ENCODE measurements around the gene ADCY4. TPM values are rescaled to one million over a fixed set of nuclear protein-coding genes. Genes with fewer than 3 reads are reported as not detected.

The ADCY4 gene
- total and polyA plus RNA-seq, 2 of the 13 experiments (the other 11 are each of a cell fraction or from before 2014, with no cell fraction given): 0.03 TPM; not detected in 1

DNA sequence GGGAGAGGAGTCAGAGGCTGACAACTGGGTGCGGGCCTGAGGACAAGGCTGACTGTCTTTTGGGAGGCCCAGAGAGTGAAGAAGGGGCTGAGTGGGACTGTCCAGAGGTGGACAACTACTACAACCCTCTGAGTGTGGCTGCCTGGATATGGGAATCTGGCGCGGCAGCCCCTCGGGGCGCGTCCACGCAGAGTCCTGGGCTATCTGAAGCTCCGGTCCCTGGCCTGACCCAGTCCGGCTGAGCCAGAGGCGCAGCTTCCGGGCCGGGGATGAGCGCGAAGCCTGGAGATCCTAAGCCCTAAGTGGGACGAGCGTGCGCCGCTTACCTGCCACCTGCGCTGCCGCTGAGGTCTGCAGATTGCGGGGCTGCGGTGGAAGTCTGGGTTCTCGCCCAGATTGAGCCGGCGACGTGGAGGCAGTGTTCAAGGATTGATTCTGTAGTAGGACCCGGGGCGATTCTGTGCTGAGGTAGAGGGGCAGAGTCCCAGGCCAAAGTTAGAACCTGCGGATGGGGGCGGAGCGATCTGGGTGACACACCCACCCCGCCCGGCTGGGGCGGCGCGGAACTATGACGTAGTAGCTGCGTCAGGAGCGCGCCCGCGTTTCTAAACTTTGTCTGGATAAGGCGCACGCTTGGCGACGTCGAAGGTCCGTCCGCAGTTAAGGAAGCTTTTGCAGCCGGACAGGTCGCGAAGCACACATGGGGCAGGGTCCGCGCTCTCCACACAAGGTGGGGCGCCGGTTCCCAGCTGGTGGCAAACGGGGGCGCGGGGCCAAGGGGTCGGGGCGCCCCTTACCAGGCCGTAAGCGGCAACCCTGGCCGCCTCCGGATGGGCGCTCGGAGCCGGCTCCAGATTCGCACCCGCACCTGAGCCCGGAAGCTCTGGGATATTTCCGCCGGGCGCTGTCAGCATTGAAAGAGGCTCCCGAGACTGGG is 35.3 kb downstream of the ADCY4 start, which contains the start of the genes DHRS1 and NOP9 (continued):
- no peak for TF ChIP-seq ZNF672 (CRISPR knock-in tag; IDR thresholded peaks at IDR 0.05)
- 0 out of 2 replicates have a peak, but pooled peaks have one; percentile 80 for TF ChIP-seq ZNF484 (CRISPR knock-in tag; IDR thresholded peaks at IDR 0.05; ENCODE audit: borderline replicate concordance, low read depth)
- peak; percentile 95 for TF ChIP-seq THAP11 (CRISPR knock-in tag; IDR thresholded peaks at IDR 0.05)
- peak; percentile 99 for TF ChIP-seq KDM2A (CRISPR knock-in tag; IDR thresholded peaks at IDR 0.05; ENCODE audit: borderline replicate concordance, low read depth)
- peak; percentile 99 for TF ChIP-seq ZNF350 (CRISPR knock-in tag; IDR thresholded peaks at IDR 0.05; ENCODE audit: borderline replicate concordance, low read depth)
- peak; percentile 71 for TF ChIP-seq TFE3 (CRISPR knock-in tag; IDR thresholded peaks at IDR 0.05)
- peak; percentile 66; the same call in 1 of the 2 replicates for TF ChIP-seq MATR3 (CRISPR knock-in tag; IDR thresholded peaks at IDR 0.05)
- peak; percentile 48; the same call in 1 of the 2 replicates for TF ChIP-seq KLF13 (CRISPR knock-in tag; IDR thresholded peaks at IDR 0.05)
- TF ChIP-seq ZNF24 (IDR thresholded peaks at IDR 0.05): no peak
- peak; percentile 67; the same call in 1 of the 2 replicates for TF ChIP-seq NCOR1 (IDR thresholded peaks at IDR 0.05; ENCODE audit: borderline replicate concordance, low read length)
- peak; percentile 97 for TF ChIP-seq ZNF816 (CRISPR knock-in tag; IDR thresholded peaks at IDR 0.05; ENCODE audit: borderline replicate concordance)
- TF ChIP-seq AKAP8 (CRISPR knock-in tag; IDR thresholded peaks at IDR 0.05): peak; percentile 96
- TF ChIP-seq ZNF670 (CRISPR knock-in tag; IDR thresholded peaks at IDR 0.05; ENCODE audit: borderline replicate concordance): peak; percentile 92; the same call in 1 of the 2 replicates
- TF ChIP-seq DMTF1 (CRISPR knock-in tag; IDR thresholded peaks at IDR 0.05): peak; percentile 27; the same call in 1 of the 2 replicates
- peak; percentile 86 for TF ChIP-seq HES4 (CRISPR knock-in tag; IDR thresholded peaks at IDR 0.05; ENCODE audit: borderline replicate concordance)
- no peak for TF ChIP-seq ZMYM2 (CRISPR knock-in tag; IDR thresholded peaks at IDR 0.05)
- peak; percentile 98 for TF ChIP-seq ZNF451 (CRISPR knock-in tag; IDR thresholded peaks at IDR 0.05)
- peak; percentile 95 for TF ChIP-seq BORCS8-MEF2B (CRISPR knock-in tag; IDR thresholded peaks at IDR 0.05)
- no peak; the same call in 1 of the 2 replicates for TF ChIP-seq ZNF607 (CRISPR knock-in tag; IDR thresholded peaks at IDR 0.05; ENCODE audit: borderline replicate concordance)
- peak; percentile 96 for TF ChIP-seq TAF15 (IDR thresholded peaks at IDR 0.05; ENCODE audit: low read depth, low read length, poor library complexity, severe bottlenecking)
- TF ChIP-seq PCBP1 (IDR thresholded peaks at IDR 0.05; ENCODE audit: borderline replicate concordance, low read depth, low read length): peak; percentile 82; the same call in 1 of the 2 replicates
- TF ChIP-seq EED (CRISPR knock-in tag; IDR thresholded peaks at IDR 0.05): peak; percentile 96
- no peak for TF ChIP-seq SIX4 (CRISPR knock-in tag; IDR thresholded peaks at IDR 0.05)
- TF ChIP-seq HNF4A (CRISPR knock-in tag; IDR thresholded peaks at IDR 0.05): peak; percentile 83
- TF ChIP-seq ZFY (CRISPR knock-in tag; IDR thresholded peaks at IDR 0.05): peak; percentile 97
- TF ChIP-seq NR3C1 (CRISPR knock-in tag; IDR thresholded peaks at IDR 0.05): no peak

Data from HepG2 (cell line).